GM23248 (cell line): ENCODE measurements around the gene HERC3. TPM values are rescaled to one million over a fixed set of nuclear protein-coding genes. Genes with fewer than 3 reads are reported as not detected.
A peak's percentile ranks its signal among the peaks of the same experiment; 100 is the strongest.
"Not testable (repeated sequence)": the region's sequence is repeated elsewhere in the genome, so short reads cannot be mapped to it uniquely, and the experiment has no call there.

Experiments
- DNase-seq: peaks from one replicate; pipeline ENCODE4 v3.0.0-alpha.2; 2015
- H2AFZ ChIP-seq: fragments of 200-600 bp; sonication (generic); 2 replicates; pipeline ENCODE4 v1.6.1; 2016; ENCODE audit warnings: antibody characterized with exemption
- H3F3A ChIP-seq: fragments of 200-600 bp; sonication (generic); 2 replicates; pipeline ENCODE4 v1.6.1; 2016; ENCODE audit warnings: mild to moderate bottlenecking, antibody characterized with exemption, mixed run types; ENCODE audit not compliant: insufficient read depth
- H3K27ac ChIP-seq: fragments of 200-600 bp; sonication (generic); 2 replicates; pipeline ENCODE4 v1.5.1; 2016; ENCODE audit warnings: mild to moderate bottlenecking
- H3K27me3 ChIP-seq: fragments of 200-600 bp; sonication (generic); replicated peaks from 2 replicates; pipeline ENCODE4 v1.6.1; 2016; ENCODE audit warnings: mild to moderate bottlenecking; ENCODE audit not compliant: insufficient read depth
- H3K36me3 ChIP-seq: fragments of 200-600 bp; sonication (generic); 2 replicates; pipeline ENCODE4 v1.6.1; 2016; ENCODE audit warnings: low read depth, mild to moderate bottlenecking
- H3K4me1 ChIP-seq: fragments of 200-600 bp; sonication (generic); 2 replicates; pipeline ENCODE4 v1.6.1; 2016; ENCODE audit warnings: mild to moderate bottlenecking; ENCODE audit not compliant: insufficient read depth
- H3K4me2 ChIP-seq: fragments of 200-600 bp; sonication (generic); one replicate; pipeline ENCODE4 v1.6.1; 2016; ENCODE audit warnings: mild to moderate bottlenecking; ENCODE audit not compliant: unreplicated experiment
- H3K4me3 ChIP-seq: fragments of 200-600 bp; sonication (generic); 2 replicates; pipeline ENCODE4 v1.5.1; 2016; ENCODE audit warnings: mild to moderate bottlenecking
- H3K79me2 ChIP-seq: fragments of 200-600 bp; sonication (generic); 2 replicates; pipeline ENCODE4 v1.6.1; 2016; ENCODE audit warnings: mild to moderate bottlenecking; ENCODE audit not compliant: insufficient read depth
- H3K9ac ChIP-seq: fragments of 200-600 bp; sonication (generic); 2 replicates; pipeline ENCODE4 v1.6.1; 2016; ENCODE audit warnings: mild to moderate bottlenecking
- H3K9me2 ChIP-seq: fragments of 200-600 bp; sonication (generic); 2 replicates; pipeline ENCODE4 v1.6.1; 2016; ENCODE audit warnings: mixed run types, mild to moderate bottlenecking, moderate library complexity; ENCODE audit not compliant: insufficient read depth
- H3K9me3 ChIP-seq: fragments of 200-600 bp; sonication (generic); one replicate; pipeline ENCODE4 v1.6.1; 2017; ENCODE audit warnings: low read depth
- H4K20me1 ChIP-seq: fragments of 200-600 bp; sonication (generic); 2 replicates; pipeline ENCODE4 v1.6.0; 2016; ENCODE audit not compliant: insufficient read depth
- EZH2 ChIP-seq: fragments of 200-600 bp; sonication (generic); IDR thresholded peaks from 2 replicates; pipeline ENCODE4 v1.6.1; 2018; ENCODE audit warnings: antibody characterized with exemption, mild to moderate bottlenecking; ENCODE audit not compliant: insufficient read depth, poor library complexity, severe bottlenecking
- EZH2phosphoT487 ChIP-seq: fragments of 200-600 bp; sonication (generic); IDR thresholded peaks from 2 replicates; pipeline ENCODE4 v1.6.1; 2018; ENCODE audit warnings: antibody characterized with exemption, moderate library complexity, mild to moderate bottlenecking, low read depth; ENCODE audit not compliant: insufficient read depth
- WGBS, 2 experiments: methylation state at CpG; one replicate each; pipeline ENCODE4 v1.1.6; 2015 to 2017; ENCODE audit warnings: low lambda C conversion rate in 2 of 2, low coverage in 1 of 2; ENCODE audit errors: missing lambda C conversion rate in 2 of 2; 5-methylcytosine and 5-hydroxymethylcytosine counted together
- in situ Hi-C: fragments of 300-500 bp; cut with MboI; formaldehyde crosslinking; loops from 2 replicates; pipeline ENCODE4 v1.15.0; 2020
- polyA plus RNA-seq: library from polyadenylated mRNA; unstranded; fragments of >200 nt; fragmentation: Nextera tagmentation; extraction: Ambion mirVana; gene quantifications from 2 replicates; pipeline ENCODE4 v1.2.1, GENCODE V29; 2016
- total RNA-seq: library from RNA; depleted of rRNA; stranded (reverse); fragments of >200 nt; shearing (Covaris generic); gene quantifications from 2 replicates; pipeline ENCODE4 v1.2.3, GENCODE V29; 2014

The HERC3 gene
- total and polyA plus RNA-seq, 2 experiments from 2014 or later: 25.8 to 27.6 TPM

- peaks cover 39% of the 10 kb centered on the region for H3F3A ChIP-seq
- no peak overlapping the region for H2AFZ ChIP-seq
- H3K9ac ChIP-seq: no peak overlapping the region
- H3K27ac ChIP-seq: no peak overlapping the region
- no peaks in the 10 kb centered on the region for H4K20me1 ChIP-seq
- H3K9me2 ChIP-seq: no peaks in the 10 kb centered on the region
- peaks cover 76% of the 10 kb centered on the region for H3K79me2 ChIP-seq
- no peak overlapping the region for H3K4me3 ChIP-seq
- no peak for DNase-seq
- H3K27me3 ChIP-seq: no peaks in the 10 kb centered on the region
- no peak for TF ChIP-seq EZH2
- no peak for TF ChIP-seq EZH2phosphoT487
- no peak overlapping the region for H3K4me2 ChIP-seq
- in situ Hi-C loops: no loop called here
- H3K9me3 ChIP-seq: no peaks in the 10 kb centered on the region
- WGBS, 2 experiments: 100% methylated on average over 3 of the region's 3 CpGs
- peaks cover 49% of the 10 kb centered on the region for H3K4me1 ChIP-seq
- no peaks in the 10 kb centered on the region for H3K36me3 ChIP-seq
Measured at GRCh38 chr4:88609387-88609786, 17.1 kb downstream of the HERC3 start.

GRCh38 chr4:88609794-88610193, 17.5 kb downstream of the HERC3 start:
- in situ Hi-C loops, H4K20me1 ChIP-seq, H3K9me2 ChIP-seq, H3K36me3 ChIP-seq, H3K9me3 ChIP-seq, H3K4me3 ChIP-seq, H2AFZ ChIP-seq, DNase-seq, H3K9ac ChIP-seq, H3K27me3 ChIP-seq, H3K4me2 ChIP-seq: not testable (repeated sequence)
- 91 to 95% methylated on average over 5 of the region's 5 CpGs for WGBS, 2 experiments
- H3K27ac ChIP-seq: peak overlapping the region; percentile 96
- peaks cover 43% of the 10 kb centered on the region for H3F3A ChIP-seq
- peaks cover 53% of the 10 kb centered on the region for H3K4me1 ChIP-seq
- peaks cover 76% of the 10 kb centered on the region for H3K79me2 ChIP-seq

GRCh38 chr4:88610771-88611170, 18.5 kb downstream of the HERC3 start:
- peaks cover 45% of the 10 kb centered on the region for H3F3A ChIP-seq
- in situ Hi-C loops: no loop called here
- peak overlapping the region; percentile 68 for H3K9ac ChIP-seq
- no peak overlapping the region for H2AFZ ChIP-seq
- WGBS, 2 experiments: 7 to 12% methylated on average over 5 of the region's 5 CpGs
- TF ChIP-seq EZH2phosphoT487: no peak
- no peak for TF ChIP-seq EZH2
- H3K36me3 ChIP-seq: no peaks in the 10 kb centered on the region
- no peaks in the 10 kb centered on the region for H3K9me3 ChIP-seq
- no peaks in the 10 kb centered on the region for H3K27me3 ChIP-seq
- no peaks in the 10 kb centered on the region for H3K9me2 ChIP-seq
- peak overlapping the region; percentile 96 for H3K27ac ChIP-seq
- DNase-seq: peak; percentile 86
- H3K4me3 ChIP-seq: peak overlapping the region; percentile 3; the same call in 1 of the 2 replicates
- peaks cover 76% of the 10 kb centered on the region for H3K79me2 ChIP-seq
- H4K20me1 ChIP-seq: no peaks in the 10 kb centered on the region
- H3K4me2 ChIP-seq: peak overlapping the region; percentile 63
- H3K4me1 ChIP-seq: peaks cover 63% of the 10 kb centered on the region

GRCh38 chr4:88613417-88613875, 21.2 kb downstream of the HERC3 start:
- peaks cover 89% of the 10 kb centered on the region for H3K4me1 ChIP-seq
- H3K27ac ChIP-seq: peak overlapping the region; percentile 96
- DNase-seq: no peak
- TF ChIP-seq EZH2: no peak
- no peak for TF ChIP-seq EZH2phosphoT487
- H4K20me1 ChIP-seq: no peaks in the 10 kb centered on the region
- H3F3A ChIP-seq: peaks cover 72% of the 10 kb centered on the region
- H3K79me2 ChIP-seq: peaks cover 60% of the 10 kb centered on the region
- H3K36me3 ChIP-seq: no peaks in the 10 kb centered on the region
- no peaks in the 10 kb centered on the region for H3K27me3 ChIP-seq
- H3K4me3 ChIP-seq: no peak overlapping the region
- no peak overlapping the region for H2AFZ ChIP-seq
- no peaks in the 10 kb centered on the region for H3K9me3 ChIP-seq
- H3K9me2 ChIP-seq: no peaks in the 10 kb centered on the region
- in situ Hi-C loops: no loop called here
- peak overlapping the region; percentile 51 for H3K4me2 ChIP-seq
- 96 to 97% methylated on average over 5 of the region's 5 CpGs for WGBS, 2 experiments
- peak overlapping the region; percentile 66; the same call in 1 of the 2 replicates for H3K9ac ChIP-seq

GRCh38 chr4:88614058-88614457, 21.8 kb downstream of the HERC3 start:
- no peak overlapping the region for H3K4me3 ChIP-seq
- H3F3A ChIP-seq: peaks cover 78% of the 10 kb centered on the region
- no peaks in the 10 kb centered on the region for H3K9me2 ChIP-seq
- H3K79me2 ChIP-seq: peaks cover 60% of the 10 kb centered on the region
- WGBS, 2 experiments: 71 to 75% methylated on average over 1 of the region's 1 CpG
- in situ Hi-C loops: no loop called here
- peaks cover 95% of the 10 kb centered on the region for H3K4me1 ChIP-seq
- no peak overlapping the region for H3K27ac ChIP-seq
- no peak for DNase-seq
- H3K36me3 ChIP-seq: no peaks in the 10 kb centered on the region
- H3K9ac ChIP-seq: peak overlapping the region; percentile 8; the same call in 1 of the 2 replicates
- no peaks in the 10 kb centered on the region for H3K27me3 ChIP-seq
- no peaks in the 10 kb centered on the region for H4K20me1 ChIP-seq
- H3K9me3 ChIP-seq: no peaks in the 10 kb centered on the region
- H2AFZ ChIP-seq: no peak overlapping the region
- H3K4me2 ChIP-seq: peak overlapping the region; percentile 30
- TF ChIP-seq EZH2phosphoT487 (no peak), EZH2 (no peak)
